Activated T-helper 1 cell treated with Interleukin-2 at 50 U/mL for 16 hours (primary cell): ENCODE data around the gene MDK.
"Not testable (repeated sequence)": the region's sequence is repeated elsewhere in the genome, so short reads cannot be mapped to it uniquely, and the experiment has no call there.

Experiments
- DNase-seq: peaks from one replicate; pipeline ENCODE4 v3.0.0-alpha.2; 2020; ENCODE audit warnings: low read depth

MDK gene

GRCh38 chr11:46367916-46368267 is 13.6 kb upstream of the MDK start:
- DNase-seq = no peak

GRCh38 chr11:46369458-46370152 is 11.9 kb upstream of the MDK start:
- DNase-seq = no peak

- no peak for DNase-seq
Measured at GRCh38 chr11:46370253-46370652, 11.2 kb upstream of the MDK start.

- not testable (repeated sequence) for DNase-seq
Measured at GRCh38 chr11:46371262-46371661, 10.2 kb upstream of the MDK start.

- DNase-seq = no peak
Measured at GRCh38 chr11:46372086-46372485, 9.4 kb upstream of the MDK start.

- not testable (repeated sequence) for DNase-seq
Measured at GRCh38 chr11:46372501-46372900, 9.0 kb upstream of the MDK start.

GRCh38 chr11:46373787-46374740 is 7.4 kb upstream of the MDK start:
- DNase-seq = no peak

GRCh38 chr11:46374815-46375214 is 6.7 kb upstream of the MDK start:
- DNase-seq = no peak

- no peak for DNase-seq
Measured at GRCh38 chr11:46375392-46376101, 5.9 kb upstream of the MDK start.

GRCh38 chr11:46376258-46377050 is 5.0 kb upstream of the MDK start:
- no peak for DNase-seq

GRCh38 chr11:46377290-46377689 is 4.2 kb upstream of the MDK start:
- DNase-seq = no peak

GRCh38 chr11:46377831-46378230 is 3.6 kb upstream of the MDK start:
- no peak for DNase-seq

- no peak for DNase-seq
Measured at GRCh38 chr11:46378296-46378695, 3.2 kb upstream of the MDK start.

- DNase-seq = no peak
Measured at GRCh38 chr11:46378811-46379481, 2.5 kb upstream of the MDK start.

- DNase-seq = not testable (repeated sequence)
Measured at GRCh38 chr11:46379482-46380293, 1.8 kb upstream of the MDK start.

GRCh38 chr11:46380340-46381047 is 975 bp upstream of the MDK start:
- DNase-seq = peak; percentile 37

- DNase-seq = no peak
Measured at GRCh38 chr11:46381819-46382645, 563 bp downstream of the MDK start.

- no peak for DNase-seq
Measured at GRCh38 chr11:46382646-46383403, 1.4 kb downstream of the MDK start.
